GM21360 (cell line): ENCODE data around the gene ITPRIPL2.

Experiments
- ATAC-seq: cut with Tn5 transposase; IDR thresholded peaks from one replicate; pipeline ENCODE4 v1.9.1; 2021; ENCODE audit warnings: mild to moderate bottlenecking, moderate library complexity; ENCODE audit not compliant: unreplicated experiment

ITPRIPL2 gene

DNA sequence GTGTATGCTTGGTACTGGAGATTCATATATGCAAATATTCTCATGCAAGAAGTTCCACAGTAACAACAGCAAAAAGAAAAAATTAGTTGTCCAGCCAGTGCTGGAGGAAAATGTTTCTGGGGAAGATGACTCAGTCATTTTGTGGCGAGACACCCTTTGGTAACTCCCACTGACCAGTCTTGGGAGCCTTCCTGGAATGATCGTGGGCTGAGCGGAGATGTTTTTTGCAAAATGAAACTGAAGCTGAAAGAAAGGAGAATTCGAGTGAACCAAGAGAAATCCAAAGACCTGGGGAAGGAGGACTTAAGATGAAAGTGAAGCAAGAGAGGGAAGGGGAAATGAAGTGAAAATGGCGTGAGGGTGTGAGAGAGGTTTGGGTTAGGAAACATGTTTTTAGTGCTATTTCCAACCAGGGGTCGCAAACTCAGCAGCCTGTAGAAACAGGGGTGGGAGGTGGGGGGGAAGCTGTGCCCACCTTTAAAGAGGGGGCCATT, 5.2 kb downstream of the ITPRIPL2 start:
- ATAC-seq, result no peak

DNA sequence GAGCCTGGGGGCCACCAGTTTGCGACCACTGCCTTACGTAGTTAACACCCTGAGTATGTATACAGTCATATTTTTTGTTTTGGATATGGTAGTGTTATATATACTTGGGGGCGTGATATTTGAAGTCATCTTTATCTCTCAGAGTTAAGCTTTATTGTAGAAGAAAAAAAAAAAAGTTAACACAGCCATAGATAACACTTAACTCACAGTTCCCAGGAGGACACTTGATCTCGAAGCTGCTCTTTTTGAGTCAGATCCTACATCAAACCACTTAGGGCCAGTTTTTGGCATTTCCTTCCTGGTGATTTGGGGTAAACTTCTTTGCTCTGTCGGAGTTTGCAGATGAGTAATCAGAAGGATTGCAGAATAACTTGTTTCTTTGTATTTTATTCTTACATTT, 5.8 kb downstream of the ITPRIPL2 start:
- no peak for ATAC-seq

DNA sequence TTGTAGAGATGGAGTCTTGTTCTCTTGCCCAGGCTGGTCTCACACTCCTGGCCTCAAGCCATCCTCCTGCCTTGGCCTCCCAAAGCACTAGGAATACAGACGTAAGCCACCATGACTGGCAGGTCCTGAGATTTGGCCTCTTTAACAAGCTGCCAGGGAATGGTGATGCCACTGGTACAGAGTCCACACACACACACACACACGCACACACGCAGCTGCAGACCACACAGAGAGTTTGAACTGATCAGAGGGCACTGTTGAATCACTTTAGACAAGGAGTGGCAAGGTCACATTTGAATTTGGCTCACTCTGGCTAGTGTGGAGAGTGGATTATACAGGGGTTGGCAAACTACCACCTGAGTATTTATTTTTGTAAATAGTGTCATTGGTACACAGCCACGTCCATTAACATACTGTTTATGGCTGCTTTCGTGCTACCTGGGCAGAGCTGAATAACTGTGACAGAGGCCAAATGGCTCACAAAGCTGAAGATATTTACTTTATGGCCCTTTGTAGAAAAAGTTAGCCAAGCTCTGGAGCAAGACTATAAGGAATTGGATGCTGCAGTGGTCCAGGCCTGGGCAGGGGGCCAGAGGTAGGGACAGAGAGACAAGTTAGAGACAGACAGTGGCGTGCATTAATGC, 9.9 kb downstream of the ITPRIPL2 start:
- ATAC-seq, result no peak

DNA sequence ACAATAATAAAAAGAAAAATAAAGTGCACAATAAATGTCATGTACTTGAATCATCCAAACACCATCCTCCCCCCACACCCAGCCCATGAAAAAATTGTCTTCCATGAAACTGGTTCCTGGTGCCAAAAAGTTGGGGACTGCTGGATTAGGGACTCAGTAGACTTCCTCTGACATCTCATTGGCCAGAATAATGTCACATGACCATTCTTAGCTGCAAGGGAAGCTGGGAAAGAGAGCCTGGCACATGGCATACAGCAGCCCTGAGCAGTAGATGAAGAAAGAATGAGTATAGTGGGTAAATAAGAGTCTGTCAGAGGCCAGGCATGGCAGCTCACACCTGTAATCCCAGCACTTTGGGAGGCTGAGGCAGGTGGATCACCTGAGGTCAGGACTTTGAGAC, 12.5 kb downstream of the ITPRIPL2 start:
- ATAC-seq, result no peak

DNA sequence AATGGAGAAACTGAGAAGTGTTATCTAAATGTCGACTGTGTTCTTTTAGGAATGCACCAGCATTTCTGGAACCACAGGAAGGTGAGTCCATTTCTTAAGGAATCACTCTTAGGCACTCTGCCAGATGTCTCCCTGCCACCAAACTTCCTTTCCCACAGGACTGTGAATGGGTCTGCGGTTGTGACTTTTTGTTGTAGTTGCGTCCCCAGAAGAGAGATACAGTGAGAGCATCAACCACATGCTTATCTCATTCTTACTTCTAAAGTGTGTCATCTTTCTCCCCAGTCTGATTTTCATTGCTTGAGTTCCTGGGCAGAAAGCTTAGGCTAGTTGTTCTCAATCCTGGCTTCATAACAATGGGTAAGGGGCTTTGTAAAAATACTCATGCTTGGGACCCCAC, 13.4 kb downstream of the ITPRIPL2 start:
- ATAC-seq, result no peak

DNA sequence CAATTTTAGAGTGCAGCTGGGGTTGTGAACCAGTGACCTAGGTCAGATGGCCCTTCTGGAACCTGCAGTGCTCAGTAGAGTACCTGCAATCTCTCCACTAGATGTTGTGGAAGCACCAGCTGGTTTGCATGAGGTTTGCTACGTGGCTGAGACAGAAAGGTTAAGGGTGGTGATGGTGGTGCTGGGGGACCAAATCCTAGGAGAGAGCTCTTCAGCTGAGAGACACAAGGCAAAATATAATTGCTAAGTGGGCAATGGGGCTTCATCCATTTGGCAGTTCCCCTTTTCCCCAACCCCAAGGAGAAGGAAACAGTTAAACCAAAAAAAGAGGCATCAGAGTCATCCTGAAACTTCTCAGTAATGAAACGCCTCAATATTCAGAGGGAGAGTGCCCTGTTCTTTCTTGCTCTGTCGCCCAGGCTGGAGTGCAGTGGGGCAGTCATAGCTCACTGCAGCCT, 13.9 kb downstream of the ITPRIPL2 start:
- ATAC-seq, result no peak

DNA sequence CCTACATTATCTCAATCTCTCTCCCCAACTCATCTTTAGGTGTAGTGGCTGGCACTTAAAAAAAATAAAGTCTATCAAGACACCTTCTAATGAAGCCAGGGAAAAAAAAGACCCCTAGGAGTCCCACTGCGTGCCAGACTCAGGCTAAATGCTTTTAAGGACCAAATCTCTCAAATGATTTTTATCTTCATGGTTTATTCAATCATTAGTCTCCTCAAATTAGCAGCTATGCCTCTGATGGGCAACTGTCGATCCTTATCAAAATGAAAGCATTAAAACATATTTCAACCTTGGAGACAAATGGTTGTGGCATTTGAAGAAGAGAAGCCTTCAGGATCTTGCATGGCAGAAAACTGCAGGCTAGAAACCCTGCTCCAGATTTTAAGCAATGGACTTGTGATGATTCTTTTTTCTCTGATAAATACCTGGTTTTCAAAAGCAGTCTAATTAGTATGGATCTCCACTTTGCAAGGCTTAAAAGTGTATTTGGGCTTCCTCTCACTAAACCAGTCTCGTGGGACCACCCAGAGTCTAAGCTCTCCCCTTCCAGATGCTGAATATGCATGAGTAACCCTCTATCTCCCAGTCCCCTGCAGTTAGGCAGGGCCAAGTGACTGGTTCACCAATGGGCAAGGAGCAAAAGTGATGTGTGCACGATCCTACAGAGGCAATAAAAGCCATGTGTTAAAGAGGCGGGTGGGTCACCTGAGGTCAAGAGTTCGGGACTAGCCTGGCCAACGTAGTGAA, 14.9 kb downstream of the ITPRIPL2 start:
- no peak for ATAC-seq

DNA sequence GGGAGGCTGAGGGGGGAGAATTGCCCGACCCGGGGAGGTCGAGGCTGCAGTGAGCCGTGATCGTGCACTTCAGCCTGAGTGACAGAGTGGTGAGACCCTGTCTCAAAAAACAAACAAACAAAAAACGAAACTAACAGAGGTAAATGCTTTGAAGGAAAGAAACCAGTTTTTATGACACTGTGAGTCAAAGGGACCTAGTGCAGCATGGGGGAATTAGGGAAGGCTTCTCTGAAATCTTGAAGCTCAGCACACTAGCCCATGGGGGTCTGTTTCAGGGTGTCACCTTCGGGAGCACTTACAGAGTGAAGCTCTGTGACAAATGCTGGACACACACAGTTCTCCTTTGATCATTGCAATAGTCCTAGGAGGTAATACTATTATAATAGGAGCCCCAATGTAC, 16.6 kb downstream of the ITPRIPL2 start:
- ATAC-seq, result no peak

DNA sequence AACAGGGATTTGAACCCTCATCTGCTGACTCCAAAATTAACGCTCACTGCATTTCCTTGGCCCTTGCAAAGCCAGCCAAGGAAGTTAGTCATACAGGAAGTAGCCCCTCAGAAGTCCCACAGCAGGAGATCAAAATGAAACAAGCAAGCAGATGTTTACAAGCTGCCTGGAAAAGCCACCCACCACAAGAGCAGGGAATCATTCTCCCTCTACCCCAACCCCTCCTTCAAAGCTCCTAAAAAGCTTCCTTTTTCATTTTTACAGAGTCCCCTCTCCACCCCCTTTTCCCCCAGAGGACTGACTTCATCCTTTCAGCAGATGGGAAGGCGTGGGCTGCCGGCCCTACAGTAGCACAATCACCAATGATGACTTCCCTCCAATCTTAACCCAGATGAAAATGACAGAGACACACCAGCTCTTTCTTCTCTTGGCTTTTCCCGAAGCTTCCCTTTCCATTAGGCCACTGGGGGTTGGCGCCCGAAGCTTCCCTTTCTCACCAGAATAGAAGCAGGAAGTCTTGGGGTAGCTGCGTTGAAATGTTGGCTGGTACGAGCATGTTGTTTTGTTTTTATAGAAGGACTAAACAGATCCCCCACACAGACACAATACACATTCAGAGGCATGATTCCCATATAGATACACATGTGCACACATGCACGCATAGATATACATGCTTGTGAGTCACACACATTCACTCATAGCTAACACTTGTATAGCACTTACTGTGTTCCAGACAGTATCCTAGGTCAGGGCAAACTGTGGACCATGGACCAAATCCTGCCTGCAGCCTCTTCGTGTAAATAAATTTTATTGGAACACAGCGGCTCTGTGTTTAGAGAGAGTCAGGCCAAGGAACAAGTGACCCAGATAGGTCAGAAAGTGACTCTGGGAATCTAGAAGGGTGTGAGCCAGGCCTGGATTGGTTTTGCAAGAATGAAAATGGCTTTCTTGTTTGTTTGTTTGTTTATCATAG, 17.4 kb downstream of the ITPRIPL2 start:
- ATAC-seq, result no peak

DNA sequence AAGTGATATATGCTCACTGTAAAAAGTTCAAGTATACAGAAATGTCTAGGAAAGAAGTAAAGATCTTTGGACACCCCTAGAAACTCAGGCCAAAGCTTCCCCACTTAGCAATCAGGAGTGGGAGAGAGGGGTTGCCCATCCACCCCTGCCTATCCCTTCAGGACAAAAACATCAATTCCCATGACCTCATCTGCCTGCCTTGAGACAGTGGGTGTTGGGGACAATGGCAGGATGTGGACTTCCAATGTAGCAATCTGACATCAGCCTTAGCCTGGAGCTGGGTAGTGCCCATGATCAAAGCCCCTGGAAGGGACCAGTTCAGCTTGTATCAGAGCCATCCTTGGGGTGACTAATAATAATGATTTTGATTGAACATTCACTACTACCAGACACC, 18.1 kb downstream of the ITPRIPL2 start:
- ATAC-seq, result no peak

DNA sequence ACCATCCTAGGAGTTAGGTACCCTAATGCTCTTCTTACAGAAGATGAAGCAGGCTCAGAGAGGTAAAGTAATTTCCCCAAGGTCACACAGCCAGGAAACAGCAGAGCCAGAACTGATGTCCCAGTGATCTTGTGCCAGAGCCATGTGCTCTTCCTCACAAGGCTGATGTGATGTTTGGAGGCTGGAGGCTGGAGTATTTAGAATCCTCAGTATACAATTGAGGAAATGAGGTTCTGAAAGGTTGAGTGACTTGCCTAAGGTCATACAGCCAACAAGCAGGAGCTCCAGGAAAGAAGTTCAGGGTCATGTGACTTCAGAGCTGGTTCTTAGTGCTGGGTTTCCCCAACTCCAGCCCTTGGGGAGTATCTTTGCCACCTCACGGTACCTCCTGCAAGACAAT, 18.5 kb downstream of the ITPRIPL2 start:
- no peak for ATAC-seq

DNA sequence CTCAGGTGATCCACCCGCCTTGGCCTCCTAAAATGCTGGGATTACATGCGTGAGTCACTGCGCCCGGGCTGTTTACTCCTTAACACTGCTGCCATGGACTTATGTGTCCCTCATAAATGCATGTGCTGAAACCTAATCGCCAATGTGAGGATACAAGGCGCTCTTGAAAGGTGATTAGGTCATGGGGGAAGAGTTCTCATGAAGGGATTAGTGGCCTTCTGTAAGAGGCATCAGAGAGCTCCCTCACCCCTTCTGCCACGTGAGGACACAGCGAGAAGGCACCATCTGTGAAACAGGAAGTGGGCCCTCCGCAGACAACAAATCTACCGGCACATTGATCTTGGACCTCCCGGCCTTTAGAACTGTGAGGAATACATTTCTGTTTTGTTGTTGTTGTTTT, 19.1 kb downstream of the ITPRIPL2 start:
- no peak for ATAC-seq

DNA sequence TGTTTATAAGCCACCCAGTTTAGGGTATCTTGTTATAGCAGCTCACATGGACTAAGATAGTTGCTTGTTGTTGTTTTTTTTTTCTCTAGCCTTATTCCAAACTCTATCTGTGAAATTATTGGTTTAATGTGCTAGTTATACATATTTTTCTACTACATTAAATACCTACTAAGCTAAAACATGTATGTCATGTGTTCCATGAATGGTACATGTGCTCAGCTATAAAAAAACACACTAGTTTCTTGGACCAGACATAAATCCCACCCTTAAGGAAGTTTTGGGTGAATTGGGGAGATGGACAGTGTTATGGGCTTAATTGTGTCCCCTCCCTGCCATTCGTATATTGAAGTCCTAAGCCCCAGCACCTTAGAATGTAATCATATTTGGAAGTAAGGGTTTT, 19.8 kb downstream of the ITPRIPL2 start:
- ATAC-seq, result no peak

DNA sequence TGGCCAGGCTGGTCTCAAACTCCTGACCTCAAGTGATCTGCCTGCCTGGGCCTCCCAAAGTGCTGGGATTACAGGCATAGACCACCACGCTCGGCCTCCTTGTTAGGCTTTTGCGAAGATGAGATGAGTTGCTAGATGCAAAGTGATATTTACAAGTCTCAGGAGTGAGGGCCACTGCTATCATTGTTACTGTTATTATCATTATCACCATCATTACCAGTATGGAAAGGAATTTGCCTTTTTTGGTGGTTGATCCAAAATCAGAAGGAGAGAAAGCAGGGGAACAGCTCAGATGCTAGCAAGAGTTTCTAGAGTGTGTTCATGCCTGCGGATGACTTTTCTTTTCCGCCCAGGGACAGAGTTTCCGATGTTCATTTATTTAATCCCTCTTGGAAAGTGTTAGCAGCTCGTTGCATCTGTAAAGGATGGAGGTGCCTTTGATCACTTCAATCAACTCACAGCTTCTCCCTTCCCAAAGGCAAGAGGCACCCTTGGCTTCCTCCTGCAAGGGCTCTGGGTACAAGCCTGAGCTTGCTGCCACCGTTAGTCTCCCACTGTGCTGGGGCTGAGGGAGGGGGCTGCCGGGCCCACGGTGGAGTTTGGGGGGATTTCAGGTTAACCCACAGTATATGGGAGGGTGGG, 21.6 kb downstream of the ITPRIPL2 start:
- ATAC-seq, result no peak

DNA sequence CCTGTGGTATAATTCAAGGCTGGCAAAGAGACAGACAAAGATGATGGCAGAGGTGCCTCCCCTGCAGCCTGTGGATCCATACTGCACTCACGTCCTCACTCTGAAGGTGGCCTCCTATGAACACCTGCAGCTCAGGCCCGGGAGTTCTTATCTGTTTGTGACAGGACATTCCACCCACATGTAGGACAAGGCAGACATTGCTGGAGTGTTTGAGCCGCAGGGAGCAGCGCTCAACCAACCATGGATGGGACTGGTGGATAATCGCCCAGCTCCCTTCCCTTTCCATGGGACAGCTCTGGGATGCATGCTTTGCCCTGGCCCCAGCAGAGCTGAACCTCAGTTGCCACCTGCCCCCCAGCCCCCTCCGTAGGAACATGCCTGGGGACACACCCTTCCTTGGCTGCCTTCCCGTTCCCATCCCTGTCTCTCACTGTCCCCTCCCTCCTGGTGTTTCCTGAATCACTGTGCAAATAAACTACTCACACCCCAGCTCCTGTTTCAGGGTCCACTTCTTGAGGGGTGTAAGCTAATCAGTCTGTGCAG, 22.2 kb downstream of the ITPRIPL2 start:
- no peak for ATAC-seq

DNA sequence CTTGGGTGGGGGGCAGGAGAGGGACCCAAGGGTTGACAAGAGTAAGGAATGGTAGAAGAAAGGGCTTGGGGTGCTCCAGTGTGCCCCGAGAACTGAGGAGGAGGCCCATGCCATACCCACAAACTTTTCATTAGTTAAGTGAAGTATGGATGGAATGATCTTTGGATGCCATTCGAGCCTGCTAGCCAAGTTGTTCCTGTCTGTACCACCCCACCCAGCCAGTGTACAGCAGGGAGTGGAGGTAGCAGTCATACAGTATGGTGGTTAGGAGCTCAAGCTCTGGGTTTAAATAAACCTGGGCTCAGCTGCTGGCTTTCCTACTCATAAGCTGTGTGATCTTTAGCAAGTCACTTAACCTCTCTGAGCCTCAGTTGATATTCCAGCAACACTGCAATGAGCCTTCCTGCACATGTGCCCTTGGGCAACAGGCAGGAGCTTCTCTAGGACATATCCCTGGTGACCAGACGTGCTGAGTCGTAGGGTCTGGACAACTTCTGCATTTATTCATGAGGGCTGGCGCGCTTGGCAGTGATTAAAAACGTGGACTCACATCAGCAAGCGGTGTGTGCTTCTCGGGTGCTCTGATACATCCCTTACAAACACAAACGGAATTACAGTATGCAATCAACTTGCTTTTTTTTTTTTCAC, 22.9 kb downstream of the ITPRIPL2 start:
- no peak for ATAC-seq

DNA sequence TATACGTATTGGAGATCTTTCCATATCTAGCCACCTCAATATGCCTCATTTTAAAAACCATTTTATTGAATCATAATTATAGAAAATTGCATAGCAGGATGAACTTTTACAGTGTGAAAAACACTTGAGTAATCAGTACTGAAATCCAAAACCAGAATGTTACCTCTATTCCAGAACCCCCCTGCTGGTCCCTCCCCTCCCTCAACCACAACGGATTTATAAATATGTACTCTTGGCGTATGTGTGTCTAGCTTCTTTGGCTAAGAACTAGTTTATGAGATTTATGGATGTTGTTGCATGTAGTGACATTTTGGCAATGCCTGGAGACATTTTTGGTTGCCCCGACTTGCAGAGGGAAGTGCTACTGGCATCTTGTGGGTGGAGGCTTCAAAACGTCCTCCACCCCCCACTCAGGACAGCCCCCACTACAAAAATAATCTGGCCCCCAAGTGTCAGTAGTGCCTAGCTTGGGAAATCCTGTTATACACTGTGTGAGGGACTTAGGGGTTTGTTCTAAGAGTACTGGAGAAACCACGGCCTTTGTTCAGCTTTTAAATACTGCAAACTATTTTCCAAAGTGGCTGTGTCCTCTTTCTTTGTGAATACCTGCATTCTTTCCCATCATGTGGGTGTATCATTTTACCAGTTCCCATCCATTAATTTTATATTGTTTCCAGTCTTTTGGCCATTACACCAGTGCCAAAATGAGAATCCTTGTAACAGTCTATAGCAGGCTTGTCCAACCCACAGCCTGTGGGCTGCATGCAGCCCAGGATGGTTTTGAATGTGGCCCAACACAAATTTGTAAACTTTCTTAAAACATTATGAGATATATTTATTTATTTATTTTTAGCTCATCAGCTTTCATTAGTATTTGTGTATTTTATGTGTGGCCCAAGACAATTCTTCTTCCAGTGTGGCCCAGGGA, 23.7 kb downstream of the ITPRIPL2 start:
- no peak for ATAC-seq

DNA sequence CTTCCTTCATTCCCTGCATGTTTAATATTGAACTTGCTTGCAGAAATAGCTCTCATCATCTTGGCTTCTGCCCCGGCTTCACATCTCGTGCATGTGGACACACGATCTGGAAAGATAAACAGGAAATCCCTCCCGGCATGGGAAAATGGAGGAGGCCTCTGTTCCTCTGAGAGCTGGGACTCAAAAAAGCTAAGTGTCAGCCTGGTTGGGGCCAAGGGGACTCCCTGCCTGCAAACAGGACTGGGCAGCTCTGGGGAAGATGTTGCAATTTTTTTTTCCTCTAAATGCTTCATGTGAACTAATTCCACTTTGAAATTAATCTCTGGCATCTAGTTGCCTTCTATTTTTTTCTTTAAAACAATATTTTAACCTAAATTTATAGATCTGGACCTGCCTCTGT, 24.8 kb downstream of the ITPRIPL2 start:
- no peak for ATAC-seq
